Measurements from ENCODE around the gene LMBRD1.
"Not testable (repeated sequence)": the region's sequence is repeated elsewhere in the genome, so short reads cannot be mapped to it uniquely, and the experiment has no call there.

The LMBRD1 gene

GRCh38 chr6:69732640-69733039, 64.2 kb downstream of the LMBRD1 start:
- DNase-seq (ENCODE audit: low spot score), result no peak

- DNase-seq (ENCODE audit: low spot score), result no peak
These were observed 64.8 kb downstream of the LMBRD1 start for GRCh38 chr6:69732045-69732444.

GRCh38 chr6:69729870-69730449, 66.8 kb downstream of the LMBRD1 start:
- no peak for DNase-seq (ENCODE audit: low spot score)

DNA sequence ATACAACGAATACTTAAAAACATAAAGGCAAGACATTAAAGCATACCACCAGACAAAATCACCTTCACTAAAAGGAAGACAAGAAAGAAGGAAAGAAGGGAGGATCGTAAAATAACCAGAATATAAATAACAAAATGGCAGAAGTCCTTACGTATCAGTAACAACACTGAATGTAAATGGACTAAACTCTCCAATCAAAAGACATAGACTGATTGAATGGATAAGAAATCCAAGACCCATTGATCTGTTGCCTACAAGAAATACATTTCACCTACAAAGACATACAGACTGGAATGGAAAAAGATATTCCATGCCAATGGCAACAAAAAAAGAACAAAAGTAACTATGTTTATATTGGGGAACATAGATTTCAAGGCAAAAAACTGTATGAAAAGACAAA, 74.1 kb downstream of the LMBRD1 start:
- no peak for DNase-seq (ENCODE audit: low spot score)

GRCh38 chr6:69719602-69720193, 77.1 kb downstream of the LMBRD1 start:
- no peak for DNase-seq (ENCODE audit: low spot score)

- DNase-seq (ENCODE audit: low spot score), result no peak
These were observed 90.1 kb downstream of the LMBRD1 start for GRCh38 chr6:69706724-69707123.

GRCh38 chr6:69705954-69706353, 90.9 kb downstream of the LMBRD1 start:
- DNase-seq (ENCODE audit: low spot score), result no peak

GRCh38 chr6:69704916-69705315, 91.9 kb downstream of the LMBRD1 start:
- no peak for DNase-seq (ENCODE audit: low spot score)

DNA sequence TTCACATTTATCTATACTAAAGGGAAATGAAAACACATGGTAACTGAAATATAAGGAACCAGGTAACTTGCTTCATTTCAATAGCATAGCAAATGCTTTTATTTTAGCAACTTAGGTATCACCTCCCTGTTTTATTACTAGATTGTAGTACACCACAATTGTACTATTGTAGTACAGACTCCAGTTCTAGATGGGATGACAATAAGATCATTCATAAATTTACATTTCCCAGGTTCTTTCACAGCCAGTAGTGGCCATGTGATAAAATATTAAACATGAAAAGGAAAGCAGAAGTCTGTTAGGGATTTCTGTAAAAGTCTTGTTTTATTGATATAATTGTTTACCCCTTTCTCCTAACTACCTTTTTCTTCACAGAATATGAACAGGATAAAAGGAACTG, 97.2 kb downstream of the LMBRD1 start:
- DNase-seq (ENCODE audit: low spot score), result no peak

GRCh38 chr6:69696273-69696672, 100.5 kb downstream of the LMBRD1 start:
- DNase-seq (ENCODE audit: low spot score), result no peak

DNA sequence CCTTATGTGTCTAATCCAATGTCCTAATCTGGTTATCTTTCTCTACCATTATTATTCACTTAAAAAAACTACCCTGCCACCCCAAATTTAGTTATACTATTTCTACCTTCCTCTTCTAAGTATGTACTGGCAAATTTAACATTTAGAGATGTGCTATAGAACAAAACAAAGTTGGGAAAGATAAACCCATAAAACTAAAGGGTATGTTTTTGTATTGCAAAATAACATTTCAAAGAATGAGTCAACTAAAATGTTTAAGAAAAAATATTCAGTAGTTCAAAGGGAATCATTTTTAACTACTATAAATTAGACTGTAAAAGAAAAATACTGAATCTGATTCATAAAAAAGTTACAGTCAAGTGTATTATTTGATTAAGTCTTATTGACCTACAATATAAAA, 103.0 kb downstream of the LMBRD1 start:
- DNase-seq (ENCODE audit: low spot score), result no peak

DNA sequence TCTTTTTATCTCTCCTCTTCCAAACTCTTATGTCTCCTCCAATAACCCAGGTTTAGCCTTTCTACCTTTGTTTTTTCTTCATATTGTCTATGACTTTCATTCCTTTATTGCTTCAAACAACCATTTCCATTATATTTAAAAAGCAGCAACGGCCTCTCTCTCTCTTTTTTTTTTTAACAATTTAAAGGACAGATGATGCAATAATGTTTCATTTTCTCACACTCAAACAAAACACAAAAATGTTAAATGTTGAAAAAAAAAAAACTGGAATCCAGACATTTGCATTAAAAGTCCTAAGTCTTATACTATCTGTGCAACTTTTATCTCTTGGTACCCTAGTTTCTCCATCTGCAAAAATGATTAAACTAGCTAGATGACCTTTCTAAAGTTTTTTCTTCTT, 105.8 kb downstream of the LMBRD1 start:
- no peak for DNase-seq (ENCODE audit: low spot score)

DNA sequence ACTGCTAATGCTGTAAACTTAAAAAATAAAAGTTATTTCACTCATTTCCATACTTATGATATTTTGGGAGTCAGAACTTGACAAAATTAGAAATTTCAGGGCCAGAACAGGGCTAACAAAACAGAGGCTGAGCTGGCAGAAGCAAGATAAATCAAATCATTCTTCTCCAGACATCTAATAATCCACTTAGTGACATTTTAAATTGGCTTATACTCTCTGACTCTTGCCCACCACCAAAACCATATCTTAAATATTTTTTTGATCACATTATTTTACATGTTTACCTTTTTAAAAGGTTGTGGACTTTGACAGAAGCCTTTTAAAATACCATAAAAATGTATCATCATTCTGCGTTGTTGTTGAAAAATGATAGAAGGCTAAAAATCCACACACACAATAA, 116.5 kb downstream of the LMBRD1 start:
- DNase-seq (ENCODE audit: low spot score), result no peak

- DNase-seq (ENCODE audit: low spot score), result no peak
These were observed 123.5 kb downstream of the LMBRD1 start for GRCh38 chr6:69673298-69673697.

GRCh38 chr6:69668916-69669315, 127.9 kb downstream of the LMBRD1 start:
- no peak for DNase-seq (ENCODE audit: low spot score)

- DNase-seq (ENCODE audit: low spot score), result not testable (repeated sequence)
These were observed 130.0 kb downstream of the LMBRD1 start for GRCh38 chr6:69666779-69667178.

GRCh38 chr6:69665437-69665836, 131.4 kb downstream of the LMBRD1 start:
- DNase-seq (ENCODE audit: low spot score), result no peak

GRCh38 chr6:69664551-69664950, 132.3 kb downstream of the LMBRD1 start:
- no peak for DNase-seq (ENCODE audit: low spot score)

GRCh38 chr6:69663215-69663614, 133.6 kb downstream of the LMBRD1 start:
- no peak for DNase-seq (ENCODE audit: low spot score)

DNA sequence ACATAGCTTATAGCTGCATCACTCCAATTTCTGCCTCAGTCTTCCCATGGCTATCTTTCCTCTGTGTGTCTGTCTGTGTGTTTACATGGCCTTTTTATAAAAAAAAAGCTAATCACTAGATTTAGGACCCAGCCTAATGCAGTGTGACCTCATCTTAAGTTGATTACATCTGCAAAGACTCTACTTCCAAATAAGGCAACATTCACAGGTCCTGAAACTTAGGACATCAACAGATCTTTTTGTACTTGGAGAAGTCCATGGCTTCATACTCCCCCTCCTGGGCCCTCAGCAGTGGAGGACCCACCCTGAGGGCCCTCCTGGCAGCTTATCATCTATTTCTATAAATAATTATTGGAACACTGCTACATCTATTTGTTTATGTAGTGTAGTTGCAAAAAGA, 146.1 kb downstream of the LMBRD1 start:
- DNase-seq (ENCODE audit: low spot score), result no peak

DNA sequence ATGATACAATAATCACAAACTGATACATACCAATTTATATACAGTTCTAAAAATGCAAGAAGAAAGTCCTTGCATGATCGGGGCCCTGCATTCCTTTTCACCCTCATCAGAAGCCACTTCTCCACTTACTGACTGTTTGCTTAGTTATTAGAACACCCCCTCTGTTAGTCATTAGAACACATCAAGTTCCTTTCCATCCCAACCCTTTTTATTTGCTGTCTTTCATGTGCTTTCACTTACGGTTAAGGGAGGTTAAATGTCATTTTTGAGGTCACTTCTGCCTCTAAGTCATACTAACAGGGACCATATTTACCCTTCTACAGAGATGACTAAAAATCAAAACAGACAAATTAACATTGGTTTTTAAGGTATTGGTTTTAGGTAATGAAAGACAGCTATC, 149.1 kb downstream of the LMBRD1 start:
- DNase-seq (ENCODE audit: low spot score), result no peak

DNA sequence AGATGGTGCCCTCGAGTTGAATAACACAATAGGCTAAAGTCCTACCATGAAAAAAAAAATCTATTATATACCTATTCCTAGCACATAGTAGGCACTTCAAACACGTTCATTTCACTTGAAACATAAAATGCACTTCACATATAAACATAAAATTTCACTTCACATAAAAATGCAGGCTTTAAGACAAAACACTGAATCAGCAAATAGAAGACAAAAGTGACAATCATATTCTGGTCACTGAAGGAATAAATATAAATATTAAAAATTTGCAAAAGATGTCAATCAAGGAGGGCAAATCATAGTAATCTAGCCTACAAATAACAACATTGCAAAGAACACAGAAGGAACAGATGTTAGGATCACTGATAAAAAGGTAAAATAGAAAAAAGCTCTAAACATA, 153.1 kb downstream of the LMBRD1 start:
- no peak for DNase-seq (ENCODE audit: low spot score)

DNA sequence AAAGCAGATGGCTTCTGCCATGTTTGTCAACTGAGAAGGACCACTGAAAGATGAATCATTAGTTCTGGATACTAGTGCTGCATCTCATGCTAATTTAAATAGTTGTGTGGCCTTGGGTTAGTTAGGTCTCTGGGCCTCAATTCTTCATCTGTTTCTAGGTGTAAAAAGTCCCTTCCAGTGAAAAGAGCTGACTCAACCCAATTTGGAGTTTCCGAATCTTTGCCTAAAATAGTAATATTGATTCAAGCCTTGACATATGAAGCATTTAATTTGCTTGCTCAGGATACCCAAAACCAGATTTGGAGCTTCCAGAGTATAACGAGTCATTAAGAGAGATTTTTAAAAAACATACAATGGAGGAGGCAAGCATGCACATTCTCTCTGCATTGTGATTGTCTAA, 163.9 kb downstream of the LMBRD1 start:
- DNase-seq (ENCODE audit: low spot score), result no peak

GRCh38 chr6:69631552-69632346, 165.1 kb downstream of the LMBRD1 start:
- no peak for DNase-seq (ENCODE audit: low spot score)

Data from putamen (tissue), 1 donor.